SKM-1 (cell line): Measurements from ENCODE around the gene HMGCL.
"Not testable (repeated sequence)": the region's sequence is repeated elsewhere in the genome, so short reads cannot be mapped to it uniquely, and the experiment has no call there.

Experiments used
- DNase-seq: peaks from one replicate; lab custom pipeline; 2025; ENCODE audit not compliant: unreplicated experiment; lab: John Stamatoyannopoulos, UW

Gene HMGCL

DNA sequence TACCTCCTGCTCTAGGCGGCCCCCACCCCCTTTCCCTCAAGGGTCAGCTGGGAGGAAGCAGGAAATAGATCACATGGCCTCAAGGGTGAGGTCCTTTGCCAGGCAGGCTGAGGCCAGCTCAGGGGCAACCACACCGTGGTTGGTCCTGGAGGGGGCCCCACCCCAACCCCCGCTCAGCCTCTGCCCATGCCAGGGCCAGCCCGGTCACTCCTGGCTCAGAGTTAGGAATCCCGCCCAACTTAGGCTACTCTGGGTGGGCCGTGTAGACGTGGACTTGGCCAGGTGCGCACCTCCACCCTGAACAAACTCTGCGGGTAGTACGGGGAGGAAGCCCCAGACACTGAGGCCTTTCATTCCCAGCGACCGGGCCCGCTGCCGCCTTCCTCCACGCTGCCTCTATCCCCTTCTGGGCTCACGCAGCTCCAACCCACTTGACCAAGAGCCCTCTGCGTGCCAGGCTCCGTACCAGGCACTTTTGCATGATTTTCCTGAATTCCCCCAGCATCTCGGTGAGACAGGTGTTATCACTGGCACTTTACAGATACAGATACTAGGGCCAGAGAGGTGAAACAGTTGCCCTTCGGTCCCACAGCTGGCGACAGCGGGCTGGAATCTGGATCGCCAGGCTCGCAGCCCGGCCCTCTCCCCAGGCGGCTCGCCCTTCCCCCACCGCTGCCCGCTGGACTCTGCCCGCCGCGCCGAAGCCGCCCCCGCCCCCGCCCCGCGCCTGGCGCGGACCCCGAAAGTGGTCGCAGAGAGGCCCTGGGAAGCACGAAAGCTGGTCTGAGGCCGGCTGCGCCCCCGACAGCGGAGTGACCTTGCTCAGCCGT lies 25.4 kb downstream of the HMGCL start:
- DNase-seq: no peak

DNA sequence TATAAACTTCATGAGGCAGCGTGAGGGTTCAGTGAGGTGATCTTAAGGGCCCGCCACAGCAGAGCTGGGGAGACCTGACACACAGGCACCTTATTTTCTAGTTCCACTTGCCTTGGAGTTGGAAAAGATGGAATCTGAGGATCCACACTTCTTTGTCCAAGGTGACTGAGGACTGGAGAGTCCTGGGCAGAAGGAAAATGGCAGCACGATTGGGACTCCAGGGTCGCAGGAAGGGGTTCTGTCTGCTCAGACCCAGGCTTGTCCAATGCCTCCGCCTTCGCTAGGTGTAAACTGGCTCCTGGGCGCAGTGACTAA lies 26.0 kb downstream of the HMGCL start:
- DNase-seq: no peak

DNA sequence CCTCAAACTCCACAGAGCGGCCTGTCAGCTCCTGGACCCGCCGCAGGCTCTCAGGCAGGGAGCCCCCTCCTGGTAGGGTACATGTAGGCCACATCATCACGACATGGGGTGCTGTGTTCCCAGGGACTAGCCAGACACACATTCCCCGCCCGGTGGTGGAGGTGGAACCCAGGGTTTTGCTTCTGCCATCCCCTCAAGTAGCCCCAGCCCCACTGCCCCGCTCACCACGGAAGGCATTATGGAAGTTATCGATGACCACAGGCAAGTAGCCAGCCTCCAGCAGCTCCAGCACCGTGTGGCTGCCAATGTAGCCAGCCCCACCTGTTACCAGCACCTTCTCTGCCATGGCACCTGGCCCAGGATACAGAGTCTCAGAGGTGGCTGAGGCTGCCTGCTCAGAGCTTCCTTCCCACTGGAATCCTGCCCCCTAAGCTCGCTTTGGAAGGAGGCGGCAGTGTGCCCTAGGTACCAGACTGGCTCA lies 26.5 kb downstream of the HMGCL start:
- DNase-seq: no peak

DNA sequence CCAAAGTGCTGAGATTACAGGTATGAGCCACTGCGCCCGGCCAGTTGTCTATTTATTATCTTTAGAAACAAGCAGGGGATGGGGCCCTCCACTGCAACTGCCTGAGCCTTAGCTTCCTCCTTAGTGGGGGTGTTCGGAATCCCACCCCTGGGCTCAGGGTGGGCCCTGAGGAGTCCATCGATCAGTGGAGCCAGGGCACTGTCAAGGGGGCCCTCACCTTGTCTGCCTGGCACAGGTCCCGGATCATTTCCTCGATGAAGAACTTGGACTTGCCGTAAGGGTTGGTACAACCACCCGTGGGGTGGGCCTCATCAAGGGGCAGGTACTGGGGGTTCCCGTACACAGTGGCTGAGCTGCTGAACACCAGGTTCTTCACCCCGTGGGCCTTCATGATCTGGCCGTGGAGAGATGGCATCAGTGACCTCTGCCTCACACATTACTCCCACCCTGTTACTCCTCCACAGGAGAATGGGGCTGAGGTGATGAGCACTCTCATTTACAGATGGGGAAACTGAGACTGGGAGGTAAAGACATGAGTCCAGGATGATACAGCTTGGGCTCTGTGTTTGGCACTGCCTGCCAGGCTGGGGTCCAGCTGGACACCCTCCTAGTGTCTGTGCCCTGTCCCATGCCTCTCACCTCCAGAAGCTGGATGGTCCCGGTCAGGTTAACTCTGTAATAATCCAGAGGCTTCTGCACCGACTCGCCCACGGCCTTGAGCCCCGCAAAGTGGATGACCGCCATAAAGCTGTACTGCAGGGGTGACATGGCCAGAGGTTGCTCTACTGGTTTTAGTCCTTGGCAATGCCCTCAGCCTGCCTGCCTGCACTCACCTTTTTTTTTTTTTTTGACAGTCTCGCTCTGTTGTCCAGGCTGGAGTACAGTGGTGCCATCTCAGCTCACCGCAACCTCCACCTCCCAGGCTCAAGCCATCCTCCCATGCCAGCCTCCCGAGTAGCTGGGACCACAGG lies 27.5 kb downstream of the HMGCL start:
- no peak for DNase-seq

DNA sequence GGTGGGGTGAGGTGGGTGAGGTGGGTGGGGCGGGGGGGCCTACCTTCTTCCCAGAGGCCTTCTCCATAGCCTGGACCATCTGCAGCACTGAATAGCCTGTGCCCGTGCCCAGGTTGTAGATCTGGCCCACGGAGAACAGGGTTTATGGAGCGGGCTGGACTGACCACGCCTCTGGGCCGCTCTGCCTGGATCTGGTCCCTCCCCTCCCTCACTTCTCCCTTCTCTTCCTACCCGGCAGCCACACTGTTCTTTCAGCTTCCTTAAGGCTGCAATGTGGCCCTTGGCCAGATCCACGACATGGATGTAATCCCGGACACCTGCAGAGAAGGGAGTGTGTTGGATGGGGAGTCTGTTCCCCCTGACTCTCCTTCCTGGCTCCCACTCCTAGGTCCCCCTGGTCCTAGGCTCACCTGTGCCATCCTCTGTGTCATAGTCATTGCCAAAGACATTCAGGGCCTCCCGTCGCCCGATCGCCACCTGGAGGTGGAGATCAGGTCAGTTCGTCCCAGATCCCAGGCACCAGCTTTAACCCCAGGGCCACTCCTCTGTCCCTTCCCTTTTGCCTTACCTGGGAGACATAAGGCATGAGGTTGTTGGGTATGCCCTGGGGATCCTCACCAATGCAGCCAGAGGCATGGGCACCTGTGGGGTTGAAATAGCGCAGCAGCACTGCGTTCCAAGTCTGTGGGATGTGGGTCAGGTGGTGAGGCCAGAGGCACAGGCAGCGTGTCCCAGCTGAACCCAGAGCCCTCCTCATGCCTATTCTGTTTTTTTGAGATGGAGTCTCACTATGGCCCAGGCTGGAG lies 28.6 kb downstream of the HMGCL start:
- no peak for DNase-seq

DNA sequence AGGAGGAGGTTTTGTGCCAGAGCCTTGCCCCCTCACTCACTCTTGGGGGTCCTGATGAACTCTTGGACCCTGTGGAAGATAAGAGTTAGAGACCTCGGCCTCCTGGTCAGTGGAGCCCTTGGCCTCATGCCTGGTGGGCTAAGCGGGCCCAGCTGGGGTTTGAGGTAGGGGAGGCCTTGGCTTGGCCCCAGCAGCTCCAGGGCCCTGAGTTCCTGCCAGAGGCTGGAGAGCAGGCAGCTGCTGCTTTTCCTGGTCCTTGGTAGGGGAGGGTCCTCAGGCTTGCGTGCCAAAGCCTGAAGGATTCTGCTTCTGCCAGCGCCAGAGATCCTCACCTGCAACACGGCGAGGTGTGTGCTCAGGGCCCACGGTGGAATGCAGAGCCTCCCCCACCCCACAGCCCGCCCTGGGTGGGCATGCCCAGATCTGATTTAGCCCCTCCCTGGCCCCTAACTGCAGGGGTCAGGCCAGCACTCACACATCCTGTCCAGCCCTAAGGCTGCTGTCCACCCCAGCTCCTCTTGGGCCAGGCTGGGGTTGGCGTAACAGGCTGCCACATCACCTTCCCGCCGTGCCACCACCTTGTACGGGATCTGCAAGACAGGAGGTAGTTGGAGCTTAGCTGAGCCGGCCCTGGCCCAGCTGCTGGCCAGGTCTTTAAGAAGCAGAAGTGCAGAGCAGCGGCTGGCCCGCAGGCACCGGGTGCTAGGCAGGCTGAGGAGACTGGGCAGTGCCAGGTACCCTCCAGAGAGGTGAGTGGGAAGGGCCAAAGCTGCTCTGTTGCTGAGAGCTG lies 29.4 kb downstream of the HMGCL start:
- DNase-seq: no peak

DNA sequence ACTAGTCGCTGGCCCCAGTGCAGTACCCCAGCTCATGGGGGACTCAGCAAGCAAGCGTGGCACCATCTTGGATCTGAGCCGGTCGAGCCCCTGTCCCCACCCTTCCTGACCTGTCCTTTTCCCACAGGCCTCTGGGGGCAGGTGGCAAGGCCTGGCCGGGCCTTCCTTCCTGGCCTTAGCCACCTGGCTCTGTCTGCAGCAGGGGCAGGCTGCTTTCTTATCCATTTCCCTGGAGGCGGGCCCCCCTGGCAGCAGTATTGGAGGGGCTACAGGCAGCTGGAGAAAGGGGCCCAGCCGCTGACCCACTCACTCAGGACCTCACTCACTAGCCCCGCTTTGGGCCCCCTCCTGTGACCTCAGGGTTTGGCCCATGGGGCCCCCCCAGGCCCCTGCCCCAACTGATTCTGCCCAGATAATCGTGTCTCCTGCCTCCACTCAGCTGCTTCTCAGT lies 30.5 kb downstream of the HMGCL start:
- DNase-seq: not testable (repeated sequence)

DNA sequence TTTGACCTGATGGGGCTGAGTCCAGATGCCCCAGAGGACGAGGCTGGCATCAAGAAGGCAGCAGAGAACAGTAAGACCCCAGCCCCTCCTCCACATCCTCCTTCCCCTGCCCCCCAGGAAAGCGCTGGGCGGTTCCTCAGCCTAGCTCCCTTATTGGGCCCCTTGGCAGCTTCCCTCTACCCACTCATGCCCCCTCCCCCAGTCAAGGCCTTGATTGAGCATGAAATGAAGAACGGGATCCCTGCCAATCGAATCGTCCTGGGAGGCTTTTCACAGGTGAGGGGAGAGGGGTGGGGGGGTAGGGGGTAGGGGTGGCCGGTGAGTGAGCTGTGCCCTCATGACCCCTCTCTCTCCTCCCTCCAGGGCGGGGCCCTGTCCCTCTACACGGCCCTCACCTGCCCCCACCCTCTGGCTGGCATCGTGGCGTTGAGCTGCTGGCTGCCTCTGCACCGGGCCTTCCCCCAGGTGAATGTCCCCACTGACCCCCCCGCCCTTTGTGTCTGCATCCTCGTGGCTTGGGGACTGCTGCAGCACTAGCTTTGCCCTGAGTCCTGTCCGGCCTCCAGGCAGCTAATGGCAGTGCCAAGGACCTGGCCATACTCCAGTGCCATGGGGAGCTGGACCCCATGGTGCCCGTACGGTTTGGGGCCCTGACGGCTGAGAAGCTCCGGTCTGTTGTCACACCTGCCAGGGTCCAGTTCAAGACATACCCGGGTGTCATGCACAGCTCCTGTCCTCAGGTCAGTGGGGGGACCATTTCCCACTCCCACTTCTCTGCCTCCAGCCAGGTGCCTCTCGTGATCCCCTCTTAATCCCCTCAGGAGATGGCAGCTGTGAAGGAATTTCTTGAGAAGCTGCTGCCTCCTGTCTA lies 31.1 kb downstream of the HMGCL start:
- no peak for DNase-seq

DNA sequence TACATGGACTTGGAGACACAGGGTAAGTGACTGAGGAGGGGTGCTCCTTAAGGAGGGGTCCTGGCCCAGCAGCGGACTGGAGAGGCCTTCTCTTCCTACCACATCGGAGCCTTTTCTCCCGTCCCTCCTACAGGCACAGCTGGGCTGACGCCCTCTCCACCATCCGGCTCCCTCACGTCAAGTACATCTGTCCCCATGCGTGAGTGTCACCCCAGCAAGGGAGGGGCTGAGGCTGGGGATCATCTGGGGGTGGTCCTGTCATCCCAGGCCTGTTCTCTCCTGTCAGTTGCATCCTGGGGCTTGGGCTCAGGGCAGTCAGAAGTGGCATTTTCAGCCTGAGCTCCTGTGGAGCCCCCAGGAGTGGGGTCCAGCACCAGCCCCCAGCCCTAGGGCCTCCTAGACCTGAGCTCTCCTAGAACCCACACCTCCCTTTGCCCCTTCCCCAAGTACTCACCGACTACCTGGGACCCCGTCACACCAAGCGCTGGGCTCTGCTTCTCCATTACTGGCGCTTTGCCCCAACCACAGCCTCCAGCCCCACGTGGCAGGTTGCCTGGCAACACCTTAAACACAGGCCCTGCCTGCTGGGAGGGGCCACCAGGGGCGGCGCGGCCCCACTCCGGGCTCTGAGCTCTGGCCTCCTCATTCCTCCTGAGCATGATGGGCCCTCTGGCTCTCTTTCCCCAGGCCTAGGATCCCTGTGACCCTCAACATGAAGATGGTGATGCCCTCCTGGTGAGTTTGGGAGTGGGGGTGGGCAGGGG lies 32.0 kb downstream of the HMGCL start:
- DNase-seq: no peak

DNA sequence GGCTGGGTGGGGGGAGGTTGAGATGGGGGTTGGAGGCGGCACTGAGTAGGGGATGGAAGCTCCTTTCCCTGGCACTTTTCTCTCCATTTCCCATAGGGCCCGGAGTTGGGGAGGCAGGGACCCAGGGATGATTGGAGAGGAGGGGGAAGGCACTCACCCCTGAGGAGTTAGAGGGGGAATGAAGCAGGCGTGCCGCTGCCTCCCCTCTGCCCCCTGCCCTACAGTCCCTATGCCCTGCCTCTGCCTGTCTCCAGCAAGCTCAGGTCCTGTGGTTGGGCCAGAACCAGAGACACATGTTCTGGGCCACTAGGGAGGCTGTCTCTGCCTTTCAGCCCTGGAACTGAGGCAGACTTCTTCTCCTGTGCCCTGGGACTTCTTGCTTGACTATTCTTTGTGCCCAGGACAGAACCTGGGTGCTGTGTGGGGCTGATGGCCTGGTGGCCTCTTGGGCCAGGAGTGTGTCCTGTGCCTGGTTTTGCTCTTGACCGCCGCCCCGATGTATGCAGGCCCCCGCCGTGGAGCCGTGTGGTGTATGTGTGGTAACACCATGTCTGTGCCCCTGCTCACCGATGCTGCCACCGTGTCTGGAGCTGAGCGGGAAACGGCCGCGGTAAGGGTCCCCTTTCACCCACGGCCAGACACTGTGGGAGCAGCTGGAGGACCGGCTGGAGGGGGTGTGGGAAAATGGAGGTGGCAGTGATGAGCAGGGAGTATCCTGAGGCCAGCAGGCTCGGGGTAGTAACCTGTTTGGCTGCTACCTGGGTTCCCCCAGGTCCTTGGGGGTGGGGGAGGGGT lies 32.9 kb downstream of the HMGCL start:
- DNase-seq: no peak

DNA sequence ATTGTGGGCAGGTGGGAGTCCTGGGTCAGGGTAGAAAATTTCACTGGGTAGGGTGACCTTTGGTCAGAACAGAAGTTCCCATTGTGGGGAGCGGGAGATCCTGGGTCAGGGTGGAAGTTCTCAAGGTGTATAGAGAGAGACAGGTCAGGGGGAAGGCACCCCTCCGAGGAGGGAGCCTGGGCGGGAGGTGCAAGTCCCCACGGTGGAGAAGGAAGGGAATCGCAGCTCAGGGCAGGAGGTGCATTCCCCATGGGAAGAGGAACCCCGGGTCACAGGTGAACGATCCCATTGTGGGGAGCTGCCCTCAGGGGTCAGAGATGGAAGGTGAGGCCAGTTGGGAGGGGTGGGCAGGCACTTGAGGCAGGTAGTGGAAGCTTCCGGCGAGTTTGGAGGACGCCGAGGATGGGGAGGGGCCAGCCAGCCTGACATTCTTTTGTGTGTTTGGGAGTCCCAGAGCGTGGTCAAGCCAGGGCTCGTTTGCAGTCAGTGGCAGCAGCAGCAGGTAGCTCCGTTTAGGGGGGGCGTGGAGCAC lies 33.6 kb downstream of the HMGCL start:
- DNase-seq: no peak

DNA sequence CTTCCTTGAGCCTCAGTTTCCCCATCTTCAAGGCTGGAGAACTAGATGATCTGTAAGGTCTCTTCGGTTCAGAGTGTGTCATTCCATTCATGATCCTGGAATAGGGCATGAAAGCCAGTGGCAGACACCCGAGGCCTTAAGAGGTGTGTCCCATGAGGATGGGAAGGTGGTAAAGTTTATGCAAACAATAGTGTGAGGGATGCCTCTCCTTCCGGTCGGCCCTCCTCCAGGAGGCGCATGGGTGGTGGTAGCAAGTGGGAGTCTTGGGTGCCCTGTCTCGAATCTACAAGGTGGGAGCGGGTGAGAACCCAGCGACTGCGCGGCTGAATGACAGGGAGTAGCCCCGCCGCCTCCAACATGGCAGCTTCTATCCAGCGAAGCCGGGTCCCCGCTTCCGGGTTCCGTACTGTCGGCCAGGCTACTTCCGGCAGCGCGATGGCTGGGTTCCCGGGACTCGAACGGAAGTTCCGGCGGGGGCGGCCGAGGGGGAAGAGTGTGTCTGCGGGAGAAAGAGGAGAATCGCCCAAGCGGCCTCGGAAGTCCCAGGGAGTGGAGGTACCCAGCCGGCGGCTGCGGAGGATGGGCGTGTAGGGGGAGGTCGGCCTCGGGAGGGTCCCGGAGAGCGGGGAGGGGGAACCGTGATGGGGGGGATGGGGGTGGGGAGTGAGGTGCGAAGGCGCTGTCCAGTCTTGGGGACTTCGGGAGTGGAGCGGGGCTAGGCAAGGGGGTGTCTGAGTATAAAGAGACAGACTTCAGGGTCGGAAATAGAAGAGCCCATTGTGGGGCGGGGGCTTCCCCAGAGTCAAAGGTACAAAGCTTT lies 34.3 kb downstream of the HMGCL start, which contains the start of gene LYPLA2:
Gene LYPLA2, plus strand, starts transcription at position 450 of the 820 bp plus-strand sequence. CDS start 1,538 bp downstream, outside the sequence.
- peak; percentile 64 for DNase-seq

DNA sequence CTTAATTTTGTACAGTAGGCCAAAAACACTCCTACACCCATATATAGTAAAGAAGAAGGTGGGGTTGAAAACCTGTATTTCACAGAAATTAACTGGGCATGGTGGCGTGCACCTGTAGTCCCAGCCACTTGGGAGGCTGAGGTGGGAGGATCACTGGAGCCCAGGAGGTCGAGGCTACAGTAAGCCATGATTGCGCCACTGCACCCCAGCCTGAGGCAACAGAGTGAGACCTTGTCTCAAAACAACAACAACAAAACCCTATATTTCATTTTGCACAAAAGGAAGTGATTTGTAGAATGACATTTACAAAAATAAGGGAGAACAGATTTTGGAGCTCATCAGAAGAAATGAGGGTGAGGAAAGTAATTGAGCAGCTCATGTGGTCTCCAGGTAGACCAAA lies 36.5 kb downstream of the HMGCL start:
- no peak for DNase-seq

DNA sequence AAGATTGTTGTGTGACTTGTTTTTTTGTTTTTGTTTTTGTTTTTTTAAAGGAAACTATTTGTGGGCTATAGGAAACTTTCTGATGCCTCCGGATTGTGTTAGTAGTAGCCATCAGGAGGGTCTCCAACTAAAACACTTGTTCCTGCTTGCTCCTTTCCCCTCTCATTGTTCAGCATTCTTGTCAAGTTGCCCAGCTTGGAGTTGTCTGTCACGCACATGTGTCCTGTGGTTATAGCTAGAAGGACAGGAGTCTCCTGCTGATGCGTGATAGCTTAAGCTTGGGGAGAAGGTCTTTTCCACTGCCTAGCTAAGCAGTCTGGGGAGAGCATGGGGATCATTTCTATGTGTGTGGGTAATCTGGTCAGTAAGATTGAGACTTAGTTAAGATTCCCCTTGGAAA lies 37.5 kb downstream of the HMGCL start:
- DNase-seq: no peak

DNA sequence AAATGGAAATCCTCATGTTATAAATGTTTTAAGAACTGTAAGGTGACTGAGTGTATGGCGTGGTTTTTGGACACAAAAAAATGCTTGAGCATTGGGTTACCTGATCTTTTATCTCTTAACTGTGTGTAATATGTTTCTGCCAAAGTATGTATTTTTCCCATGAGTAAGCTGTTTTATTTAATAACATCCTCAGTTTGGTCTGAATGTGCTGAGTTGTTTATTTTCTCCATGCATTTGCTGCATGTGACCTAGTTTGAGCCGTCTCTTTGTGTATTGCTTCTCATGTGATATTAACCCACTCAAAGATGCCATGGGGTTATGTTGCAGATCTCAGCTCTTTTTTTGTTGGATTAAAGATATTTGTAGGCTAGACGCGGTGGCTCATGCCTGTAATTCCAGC lies 40.4 kb downstream of the HMGCL start:
- DNase-seq: no peak

DNA sequence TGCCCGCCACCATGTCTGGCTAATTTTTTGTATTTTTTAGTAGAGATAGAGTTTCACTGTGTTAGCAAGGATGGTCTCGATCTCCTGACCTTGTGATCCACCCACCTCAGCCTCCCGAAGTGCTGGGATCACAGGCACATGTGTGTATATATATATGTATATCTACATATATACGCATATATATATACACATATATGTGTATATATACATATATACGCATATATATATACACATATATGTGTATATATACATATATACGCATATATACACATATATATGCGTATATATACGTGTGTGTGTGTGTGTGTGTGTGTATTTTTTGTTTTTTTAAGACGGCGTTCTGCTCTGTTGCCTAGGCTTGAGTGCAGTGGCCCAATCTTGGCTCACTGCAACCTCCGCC lies 42.1 kb downstream of the HMGCL start:
- DNase-seq: not testable (repeated sequence)
